ENCODE measurements around the gene WBP11.

The WBP11 gene

GRCh38 chr12:14770496-14771461 is 32.5 kb downstream of the WBP11 start:
- Histone ChIP-seq H3K4me2 (ENCODE audit: insufficient read depth, low read length, poor library complexity, severe bottlenecking) (peak overlapping the region; percentile 97), H2AFZ (ENCODE audit: low read length) (peak overlapping the region; percentile 30), H3K36me3 (replicated peaks in 1 of 2; ENCODE audit: control insufficient read depth in 2 of 2, insufficient read depth in 2 of 2, low read length in 2 of 2) (no peaks in the 10 kb centered on the region), H3K27ac (replicated peaks; ENCODE audit: low read length) (peak overlapping the region; percentile 83), H3K4ac (ENCODE audit: low read length) (peak overlapping the region; percentile 23), H3K79me1 (ENCODE audit: low read depth, low read length) (peaks cover 6% of the 10 kb centered on the region), H3K4me1 (ENCODE audit: control insufficient read depth in 2 of 2, insufficient read depth in 1 of 2, low read depth in 1 of 2, low read length in 2 of 2) (peaks cover 0 to 4% of the 10 kb centered on the region in 2 donors), H2BK120ac (ENCODE audit: low read depth, low read length) (peak overlapping the region; percentile 21), H2BK5ac (ENCODE audit: low read length) (peak overlapping the region; percentile 92), H3K27me3 (ENCODE audit: control insufficient read depth in 3 of 3, insufficient read depth in 3 of 3, low read depth in 1 of 3, low read length in 3 of 3) (peaks cover 0 to 9% (median 0%) of the 10 kb centered on the region in 3 experiments), H3K9me3 (replicated peaks in 1 of 2; ENCODE audit: control insufficient read depth in 2 of 2, insufficient read depth in 1 of 2, low read depth in 1 of 2, low read length in 2 of 2) (peaks cover 0 to 11% of the 10 kb centered on the region in 2 donors), H3K18ac (ENCODE audit: low read length) (peak overlapping the region; percentile 99), H2BK15ac (ENCODE audit: low read length) (peak overlapping the region; percentile 5), H3K4me3 (ENCODE audit: low read length in 2 of 2) (peak overlapping the region; percentile 46 to 95), H3K23ac (ENCODE audit: low read depth, low read length, poor library complexity) (peak overlapping the region; percentile 95), H3K9ac (ENCODE audit: low read depth, low read length, poor library complexity) (peak overlapping the region; percentile 98), H2BK12ac (ENCODE audit: low read length) (no peak overlapping the region), H4K8ac (ENCODE audit: low read depth, low read length) (no peak overlapping the region), H2AK5ac (ENCODE audit: low read depth, low read length) (peak overlapping the region; percentile 42), H4K91ac (ENCODE audit: low read depth, low read length, poor library complexity) (no peak overlapping the region), H3K14ac (ENCODE audit: low read length) (no peak overlapping the region)
- WGBS, 2 donors (ENCODE audit: extremely low coverage in 2 of 2, insufficient read length in 2 of 2, insufficient replicate concordance in 1 of 2) = no CpG with 5 or more reads among the region's 56 CpGs
- DNase-seq (ENCODE audit: low spot score) = peak; percentile 76

DNA sequence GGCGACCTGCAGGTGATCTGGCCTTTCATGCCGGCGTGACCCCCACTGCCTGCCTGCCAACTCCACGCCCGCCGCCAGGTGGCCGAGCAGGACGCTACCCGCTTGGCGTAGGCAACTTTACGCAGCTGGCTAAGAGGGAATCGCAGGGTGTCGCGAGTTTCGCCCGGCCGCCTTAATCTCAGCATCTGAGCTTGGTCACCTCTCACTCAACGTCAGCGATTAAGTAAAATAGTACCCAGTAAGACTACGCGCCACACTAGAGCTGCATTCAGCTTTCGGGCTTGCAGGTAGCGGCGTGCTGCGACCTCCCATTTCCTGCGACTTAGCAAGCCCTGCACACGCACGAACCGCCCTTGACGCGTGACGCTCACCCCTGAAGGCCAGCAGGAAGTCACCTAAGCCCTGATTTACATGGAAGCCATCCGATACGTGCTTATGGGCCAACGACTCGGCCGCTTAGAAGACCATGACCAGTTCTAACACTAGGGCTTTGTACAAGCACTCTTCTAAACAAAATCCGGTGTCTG is 33.2 kb downstream of the WBP11 start:
- H2AFZ ChIP-seq (ENCODE audit: low read length) = peak overlapping the region; percentile 30
- no peak overlapping the region for H2BK12ac ChIP-seq (ENCODE audit: low read length)
- peak overlapping the region; percentile 75 for H3K14ac ChIP-seq (ENCODE audit: low read length)
- peak overlapping the region; percentile 83 for H3K27ac ChIP-seq (replicated peaks; ENCODE audit: low read length)
- peak overlapping the region; percentile 23 for H3K4ac ChIP-seq (ENCODE audit: low read length)
- peak overlapping the region; percentile 95 for H3K23ac ChIP-seq (ENCODE audit: low read depth, low read length, poor library complexity)
- H4K91ac ChIP-seq (ENCODE audit: low read depth, low read length, poor library complexity) = no peak overlapping the region
- peaks cover 0 to 4% (median 0%) of the 10 kb centered on the region in 3 experiments for H3K27me3 ChIP-seq (ENCODE audit: control insufficient read depth in 3 of 3, insufficient read depth in 3 of 3, low read depth in 1 of 3, low read length in 3 of 3)
- no CpG with 5 or more reads among the region's 38 CpGs for WGBS, 2 donors (ENCODE audit: extremely low coverage in 2 of 2, insufficient read length in 2 of 2, insufficient replicate concordance in 1 of 2)
- peaks cover 0 to 4% of the 10 kb centered on the region in 2 donors for H3K4me1 ChIP-seq (ENCODE audit: control insufficient read depth in 2 of 2, insufficient read depth in 1 of 2, low read depth in 1 of 2, low read length in 2 of 2)
- peaks cover 6% of the 10 kb centered on the region for H3K79me1 ChIP-seq (ENCODE audit: low read depth, low read length)
- peak overlapping the region; percentile 99 for H3K18ac ChIP-seq (ENCODE audit: low read length)
- peaks cover 0 to 11% of the 10 kb centered on the region in 2 donors for H3K9me3 ChIP-seq (replicated peaks in 1 of 2; ENCODE audit: control insufficient read depth in 2 of 2, insufficient read depth in 1 of 2, low read depth in 1 of 2, low read length in 2 of 2)
- H3K4me2 ChIP-seq (ENCODE audit: insufficient read depth, low read length, poor library complexity, severe bottlenecking) = peak overlapping the region; percentile 97
- H2AK5ac ChIP-seq (ENCODE audit: low read depth, low read length) = peak overlapping the region; percentile 65
- peak overlapping the region; percentile 46 to 95 for H3K4me3 ChIP-seq (ENCODE audit: low read length in 2 of 2)
- H2BK120ac ChIP-seq (ENCODE audit: low read depth, low read length) = peak overlapping the region; percentile 21
- peak overlapping the region; percentile 98 for H3K9ac ChIP-seq (ENCODE audit: low read depth, low read length, poor library complexity)
- H2BK5ac ChIP-seq (ENCODE audit: low read length) = peak overlapping the region; percentile 92
- H4K8ac ChIP-seq (ENCODE audit: low read depth, low read length) = no peak overlapping the region
- peak; percentile 68 for DNase-seq (ENCODE audit: low spot score)
- H2BK15ac ChIP-seq (ENCODE audit: low read length) = peak overlapping the region; percentile 79
- H3K36me3 ChIP-seq (replicated peaks in 1 of 2; ENCODE audit: control insufficient read depth in 2 of 2, insufficient read depth in 2 of 2, low read length in 2 of 2) = no peaks in the 10 kb centered on the region

GRCh38 chr12:14769466-14769968 is 33.8 kb downstream of the WBP11 start:
- H3K9me3 ChIP-seq (replicated peaks in 1 of 2; ENCODE audit: control insufficient read depth in 2 of 2, insufficient read depth in 1 of 2, low read depth in 1 of 2, low read length in 2 of 2) = peaks cover 0 to 11% of the 10 kb centered on the region in 2 donors
- H2BK15ac ChIP-seq (ENCODE audit: low read length) = peak overlapping the region; percentile 79
- H3K9ac ChIP-seq (ENCODE audit: low read depth, low read length, poor library complexity) = peak overlapping the region; percentile 98
- peaks cover 6% of the 10 kb centered on the region for H3K79me1 ChIP-seq (ENCODE audit: low read depth, low read length)
- WGBS, 2 donors (ENCODE audit: extremely low coverage in 2 of 2, insufficient read length in 2 of 2, insufficient replicate concordance in 1 of 2) = no CpG with 5 or more reads among the region's 26 CpGs
- H3K36me3 ChIP-seq (replicated peaks in 1 of 2; ENCODE audit: control insufficient read depth in 2 of 2, insufficient read depth in 2 of 2, low read length in 2 of 2) = no peaks in the 10 kb centered on the region
- peak overlapping the region; percentile 30 for H2AFZ ChIP-seq (ENCODE audit: low read length)
- H2BK5ac ChIP-seq (ENCODE audit: low read length) = peak overlapping the region; percentile 92
- peak overlapping the region; percentile 65 for H2AK5ac ChIP-seq (ENCODE audit: low read depth, low read length)
- H3K27me3 ChIP-seq (ENCODE audit: control insufficient read depth in 3 of 3, insufficient read depth in 3 of 3, low read depth in 1 of 3, low read length in 3 of 3) = peaks cover 0 to 4% (median 0%) of the 10 kb centered on the region in 3 experiments
- H2BK12ac ChIP-seq (ENCODE audit: low read length) = no peak overlapping the region
- H3K14ac ChIP-seq (ENCODE audit: low read length) = peak overlapping the region; percentile 75
- H3K4me3 ChIP-seq (ENCODE audit: low read length in 2 of 2) = peak overlapping the region; percentile 46 to 95
- H3K4me1 ChIP-seq (ENCODE audit: control insufficient read depth in 2 of 2, insufficient read depth in 1 of 2, low read depth in 1 of 2, low read length in 2 of 2) = peaks cover 0 to 4% of the 10 kb centered on the region in 2 donors
- peak overlapping the region; percentile 97 for H3K4me2 ChIP-seq (ENCODE audit: insufficient read depth, low read length, poor library complexity, severe bottlenecking)
- no peak for DNase-seq (ENCODE audit: low spot score)
- no peak overlapping the region for H4K8ac ChIP-seq (ENCODE audit: low read depth, low read length)
- no peak overlapping the region for H4K91ac ChIP-seq (ENCODE audit: low read depth, low read length, poor library complexity)
- H3K18ac ChIP-seq (ENCODE audit: low read length) = peak overlapping the region; percentile 99
- peak overlapping the region; percentile 95 for H3K23ac ChIP-seq (ENCODE audit: low read depth, low read length, poor library complexity)
- H3K4ac ChIP-seq (ENCODE audit: low read length) = no peak overlapping the region
- peak overlapping the region; percentile 83 for H3K27ac ChIP-seq (replicated peaks; ENCODE audit: low read length)
- peak overlapping the region; percentile 21 for H2BK120ac ChIP-seq (ENCODE audit: low read depth, low read length)
